HG03108 (cell line): ENCODE results near the gene NMD3.
"Not testable (repeated sequence)": the region's sequence is repeated elsewhere in the genome, so short reads cannot be mapped to it uniquely, and the experiment has no call there.

Experiments used
- ATAC-seq: cut with Tn5 transposase; IDR thresholded peaks from one replicate; pipeline ENCODE4 v1.9.1; 2021; ENCODE audit warnings: moderate library complexity; ENCODE audit not compliant: unreplicated experiment

The NMD3 gene

DNA sequence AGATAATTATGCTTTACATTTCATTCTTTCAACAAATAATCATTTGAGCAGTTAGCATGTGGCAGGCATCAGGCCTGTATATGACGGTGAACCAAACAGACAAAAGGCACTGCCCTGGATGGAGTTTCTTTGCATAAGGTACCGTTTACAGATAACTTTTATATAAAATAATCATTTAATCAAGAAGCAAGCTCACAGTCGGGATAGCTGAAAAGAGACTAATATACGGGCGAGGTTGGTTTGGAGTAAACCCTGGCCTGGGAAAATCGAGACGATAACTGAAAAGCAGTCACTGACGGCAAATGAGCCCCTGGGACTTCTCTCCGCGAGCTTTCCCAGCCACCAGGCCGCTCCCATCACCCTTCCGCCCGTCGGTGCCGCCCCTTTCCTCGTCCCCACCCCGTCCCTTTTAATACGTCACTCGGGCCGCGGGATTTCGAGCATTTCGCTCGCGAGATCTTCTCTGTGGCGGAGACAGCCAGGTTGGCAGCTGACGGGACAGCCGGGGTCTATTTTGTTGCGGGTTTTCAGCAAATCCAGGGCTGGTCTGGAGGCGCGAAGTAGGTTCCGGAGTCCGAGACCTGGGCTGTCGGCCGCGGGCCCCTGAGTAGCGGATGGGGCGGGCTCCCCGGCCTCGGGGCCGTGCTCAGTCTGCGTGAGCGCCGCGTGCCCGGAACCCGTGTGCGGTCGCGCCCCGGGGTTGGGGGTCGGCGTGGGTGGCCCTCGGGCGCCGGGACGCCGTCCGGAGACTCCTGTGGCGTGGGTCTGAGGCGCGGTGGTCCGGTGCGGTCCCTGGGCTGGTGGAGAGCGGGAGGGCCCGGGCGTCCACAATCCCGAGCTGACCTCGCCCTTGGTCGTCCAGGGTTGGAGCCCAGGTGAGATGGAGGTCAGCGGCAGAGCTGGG lies at the start of gene NMD3:
Gene NMD3 (plus strand): TSS at position 462 of the 904 bp plus-strand sequence. CDS start 703 bp downstream, outside the sequence.
- ATAC-seq, result peak; percentile 98

DNA sequence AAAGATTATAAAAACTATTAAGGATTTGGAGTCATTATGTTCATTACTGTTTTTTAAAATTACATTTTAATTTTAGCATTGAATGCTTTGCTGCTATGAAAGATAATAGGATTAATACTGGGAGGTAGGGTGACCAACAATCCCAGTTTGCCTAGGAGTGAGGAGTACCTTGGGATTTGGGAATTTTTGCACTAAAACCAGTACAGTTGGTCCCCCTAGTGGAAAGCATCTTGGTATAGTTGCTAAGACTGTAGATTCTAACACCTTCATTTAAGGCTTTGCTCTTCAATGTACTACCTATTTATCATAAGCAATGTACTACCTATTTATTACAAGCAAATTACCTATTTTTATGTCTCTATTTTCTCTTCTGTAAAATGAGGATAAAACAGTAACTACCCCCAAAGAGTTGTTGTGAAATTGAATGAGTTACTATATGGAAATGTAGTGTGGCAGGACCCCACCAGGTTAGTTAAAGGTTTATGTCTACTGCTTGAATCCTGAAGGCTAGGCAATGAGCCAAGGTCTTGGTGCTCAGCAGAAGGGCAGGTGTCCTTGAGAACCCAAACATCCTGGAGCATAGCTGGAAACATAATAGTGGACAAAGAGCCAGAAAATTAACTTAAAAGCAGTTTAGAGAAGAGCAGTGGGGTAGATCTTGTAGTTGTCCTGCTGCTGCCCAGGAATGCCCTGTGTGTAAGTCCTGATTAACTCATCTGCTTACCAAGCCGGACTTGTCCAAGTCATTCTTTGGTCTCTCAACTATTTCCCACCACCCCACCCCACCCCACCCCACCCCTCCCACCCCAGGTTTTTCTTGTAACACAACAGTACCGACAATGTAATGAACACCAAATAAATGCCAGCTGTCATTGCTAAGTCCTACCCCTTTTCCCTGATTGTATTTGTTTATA lies 49.2 kb upstream of the NMD3 start:
- no peak for ATAC-seq

DNA sequence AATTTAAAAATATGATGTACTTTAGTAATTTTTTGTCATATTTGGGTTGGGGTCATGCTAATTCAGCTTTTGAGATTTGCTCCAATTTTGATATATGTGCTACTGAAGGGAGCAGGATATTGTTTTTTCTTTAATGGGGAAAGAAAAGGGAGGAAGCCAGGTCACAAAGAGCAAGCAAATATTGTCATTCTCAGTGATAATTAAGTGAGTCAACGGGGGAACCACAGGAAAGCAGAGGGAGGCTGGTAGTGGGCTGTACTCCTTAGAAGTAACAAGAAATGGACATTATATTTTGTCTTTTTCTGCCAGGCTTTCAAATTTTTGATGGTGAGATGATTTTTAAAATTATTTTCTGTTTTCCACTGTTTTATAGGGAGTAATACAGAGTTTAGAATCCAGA lies 45.6 kb upstream of the NMD3 start:
- no peak for ATAC-seq

DNA sequence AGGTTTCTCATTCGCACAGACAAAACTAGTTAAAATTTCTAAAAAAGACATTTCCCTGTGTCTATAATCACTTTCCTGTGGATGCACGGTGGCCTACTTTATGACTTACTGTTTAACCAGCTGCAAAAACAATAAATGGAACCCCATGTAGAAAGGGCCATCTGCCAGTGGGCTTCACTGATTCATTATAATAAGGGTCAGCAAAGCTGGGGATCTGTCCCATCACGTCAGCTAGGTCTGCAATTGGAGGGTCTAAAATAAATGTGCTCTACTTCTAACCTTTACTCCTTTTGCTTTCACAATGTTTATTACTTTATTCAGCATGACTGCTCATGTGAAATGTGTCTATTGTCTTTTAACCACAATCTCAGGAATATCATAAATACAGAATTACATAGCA lies 43.1 kb upstream of the NMD3 start:
- ATAC-seq, result no peak

DNA sequence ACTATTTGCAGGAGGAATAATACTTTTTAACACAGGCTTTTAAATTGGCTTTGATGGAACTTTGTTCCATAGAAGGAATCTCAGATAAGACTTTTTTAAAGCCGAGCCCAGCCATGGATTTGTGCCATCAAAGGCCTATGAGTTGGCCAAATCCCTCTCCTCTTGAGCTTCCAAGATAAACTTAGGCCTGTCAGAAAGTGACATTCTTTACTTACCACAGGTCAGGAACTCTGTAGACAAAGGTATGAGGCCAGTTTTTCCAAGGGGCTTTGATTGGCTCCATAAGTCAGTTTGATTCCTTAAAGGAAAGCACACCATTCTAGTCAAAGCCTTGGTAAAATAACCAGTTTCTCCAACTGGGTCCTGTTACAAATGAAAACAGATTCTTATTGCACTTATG lies 39.7 kb upstream of the NMD3 start:
- not testable (repeated sequence) for ATAC-seq

DNA sequence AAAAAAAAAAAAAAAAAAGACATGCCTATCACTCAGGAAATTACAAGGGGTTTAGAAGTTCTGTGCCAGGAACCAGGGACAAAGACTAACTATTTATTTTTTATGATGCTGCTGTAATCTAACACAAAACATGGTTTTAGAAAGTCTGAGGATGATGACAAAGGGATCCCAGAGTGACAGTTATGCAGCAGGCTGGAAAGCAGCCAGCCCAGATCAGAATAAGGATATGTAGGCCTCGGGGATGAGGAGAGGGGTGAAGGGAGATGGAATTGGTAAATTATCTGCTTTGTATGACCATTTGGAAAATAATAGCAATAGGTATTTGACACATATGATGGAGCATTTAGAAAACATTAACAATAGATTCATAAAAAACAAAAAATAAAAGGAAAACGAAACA lies 34.1 kb upstream of the NMD3 start:
- no peak for ATAC-seq

DNA sequence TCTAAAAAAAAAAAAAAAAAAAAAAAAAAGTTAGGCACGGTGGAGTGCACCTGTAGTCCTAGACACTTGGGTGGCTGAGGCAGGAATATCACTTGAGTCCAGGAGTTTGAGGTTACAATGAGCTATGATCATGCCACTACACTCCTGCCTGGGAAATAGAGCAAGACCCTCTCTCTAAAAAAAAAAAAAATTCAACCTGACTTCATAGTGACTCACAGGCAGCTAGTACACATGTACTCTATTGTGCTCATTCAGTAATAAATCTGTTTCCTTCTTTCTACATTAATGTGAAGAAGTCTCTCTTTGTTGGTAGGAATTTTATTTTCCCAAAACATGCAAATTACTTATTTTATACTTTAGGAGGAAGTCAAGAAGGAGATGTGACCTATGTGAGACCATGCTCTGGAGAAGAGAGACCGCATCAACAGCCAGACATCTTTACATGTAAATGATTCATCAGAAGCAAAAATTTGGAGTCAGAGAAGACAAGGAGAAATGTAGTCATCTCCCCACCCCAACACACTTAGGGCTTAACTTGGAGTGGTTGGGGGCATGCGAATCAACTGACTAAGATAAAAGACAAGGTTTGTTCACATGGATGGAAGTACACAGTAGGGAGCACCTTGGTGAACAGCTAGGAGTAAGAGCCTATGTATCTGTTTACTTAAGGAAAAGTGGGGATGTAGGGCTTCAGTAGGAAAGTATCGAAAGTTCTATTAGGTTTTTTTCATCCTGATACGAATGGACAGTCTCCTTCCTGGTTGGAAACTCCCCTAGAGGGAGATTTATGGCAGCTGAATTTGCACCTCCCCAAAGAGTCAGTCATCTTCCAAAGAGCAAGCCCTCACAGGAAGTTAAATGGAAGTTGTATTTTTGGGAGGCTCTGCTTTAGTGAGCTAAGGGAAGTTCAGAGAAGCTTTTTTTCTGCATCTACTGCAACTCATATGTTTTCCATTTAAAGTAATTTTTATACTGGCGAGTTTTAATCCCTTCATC lies 23.0 kb upstream of the NMD3 start:
- ATAC-seq, result no peak

DNA sequence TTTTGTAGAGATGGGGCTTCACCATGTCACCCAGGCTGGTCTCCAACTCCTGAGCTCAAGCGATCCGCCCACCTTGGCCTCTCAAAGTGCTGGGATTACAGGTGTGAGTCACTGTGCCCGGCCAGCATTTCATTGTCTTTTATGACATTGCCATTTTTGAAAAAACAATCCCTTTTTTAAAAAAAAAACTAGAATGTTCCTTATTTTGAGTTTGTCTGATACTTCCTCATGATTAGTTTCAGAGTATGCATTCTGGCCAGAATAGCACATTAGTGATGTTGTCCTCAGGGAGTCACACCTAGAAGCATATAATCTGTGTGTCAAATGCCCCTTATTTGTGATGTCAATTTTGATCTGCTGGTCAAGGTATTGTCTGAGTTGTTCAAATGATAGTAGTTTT lies 21.2 kb upstream of the NMD3 start:
- no peak for ATAC-seq

DNA sequence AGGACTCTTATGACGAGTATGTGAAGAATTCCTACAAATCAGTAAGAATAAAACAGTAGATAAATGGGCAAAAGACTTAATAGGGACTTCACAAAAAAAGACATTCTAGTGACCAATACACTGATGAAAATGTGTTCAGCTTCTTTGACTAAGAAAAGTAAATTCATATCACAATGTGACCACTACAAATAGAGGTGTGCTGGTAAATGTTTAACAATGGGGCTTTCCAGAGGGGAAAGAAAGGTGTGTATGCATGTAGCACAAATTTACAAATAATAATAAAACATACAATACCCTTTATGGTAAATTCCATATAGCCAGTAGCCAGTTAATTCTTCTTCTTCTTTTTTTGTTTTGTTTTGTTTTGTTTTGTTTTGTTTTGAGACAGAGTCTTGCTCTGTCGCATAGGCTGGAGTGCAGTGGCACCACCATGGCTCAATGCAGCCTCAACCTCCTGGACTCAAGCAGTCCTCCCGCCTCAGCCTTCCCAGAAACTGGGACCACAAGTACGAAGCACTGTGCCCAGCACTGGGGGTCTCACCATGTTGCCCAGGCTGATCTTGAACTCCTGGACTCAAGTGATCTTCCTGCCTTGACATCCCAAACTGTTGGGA lies 17.5 kb upstream of the NMD3 start:
- peak; percentile 62 for ATAC-seq

DNA sequence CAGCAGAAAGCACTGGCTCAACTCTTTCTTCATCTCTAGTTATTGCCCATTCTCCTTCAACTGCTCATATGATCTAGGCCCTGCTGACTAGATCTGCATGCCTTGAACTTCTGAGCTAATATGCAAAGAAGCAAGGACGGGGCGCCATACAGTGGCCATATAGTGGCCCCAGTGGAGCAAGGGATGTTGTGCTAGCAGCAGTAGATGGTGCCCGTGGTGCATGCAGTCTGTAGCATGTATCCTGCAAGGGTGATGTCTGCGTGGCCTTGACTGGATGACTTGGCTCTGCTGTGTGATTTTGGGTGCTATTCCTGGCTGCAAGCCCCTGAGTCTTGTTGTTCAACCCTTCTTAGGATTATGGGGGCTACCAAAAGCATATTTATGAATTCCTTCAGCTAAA lies 12.2 kb upstream of the NMD3 start:
- no peak for ATAC-seq

DNA sequence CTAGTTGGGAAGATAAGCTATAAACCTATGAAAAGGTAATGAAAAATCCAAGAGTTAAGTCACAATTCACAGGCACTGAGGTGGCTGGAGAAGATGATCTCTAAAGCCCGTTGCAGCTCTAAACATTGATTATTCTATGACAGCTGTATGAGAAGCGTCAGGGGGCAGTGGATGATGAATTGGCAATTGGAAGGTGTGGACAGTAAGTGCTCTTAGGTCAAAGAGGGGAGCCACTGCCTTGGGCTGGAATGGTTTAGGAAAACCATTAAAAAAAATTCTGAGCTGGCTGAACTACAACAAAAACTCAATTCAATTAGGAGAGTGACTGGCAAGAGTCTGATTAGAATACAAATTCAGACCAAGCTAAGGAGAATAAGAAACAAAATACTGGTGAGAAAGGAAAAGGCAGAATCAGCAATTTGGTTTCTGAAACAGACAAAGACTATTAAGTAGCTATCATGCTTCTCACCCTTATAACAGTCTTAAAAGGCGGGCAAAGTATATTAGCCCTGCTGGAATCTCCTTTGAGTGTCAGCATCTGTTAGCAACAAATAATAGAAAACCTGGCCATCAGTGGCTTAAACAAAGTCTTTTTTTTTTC lies 8.8 kb upstream of the NMD3 start:
- no peak for ATAC-seq

DNA sequence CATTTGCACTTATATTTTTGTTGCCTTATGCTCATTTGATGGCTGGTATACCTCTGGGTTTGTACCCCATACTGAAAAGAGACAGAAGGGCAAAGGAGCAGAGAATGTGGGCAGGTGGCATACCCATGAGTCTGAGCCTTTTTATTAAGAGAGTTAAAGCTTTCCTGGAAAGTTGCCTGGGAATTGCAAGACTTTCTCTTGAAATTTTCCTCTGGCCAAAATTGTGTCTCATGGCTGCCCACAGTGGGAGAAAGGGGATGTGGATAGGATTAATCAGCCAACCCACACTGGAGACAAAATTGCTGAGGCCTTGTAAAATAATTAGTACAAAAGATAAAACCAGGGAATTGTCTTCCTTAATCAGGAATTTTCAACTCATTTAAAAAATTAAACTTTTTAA lies 8.2 kb upstream of the NMD3 start:
- ATAC-seq, result no peak

DNA sequence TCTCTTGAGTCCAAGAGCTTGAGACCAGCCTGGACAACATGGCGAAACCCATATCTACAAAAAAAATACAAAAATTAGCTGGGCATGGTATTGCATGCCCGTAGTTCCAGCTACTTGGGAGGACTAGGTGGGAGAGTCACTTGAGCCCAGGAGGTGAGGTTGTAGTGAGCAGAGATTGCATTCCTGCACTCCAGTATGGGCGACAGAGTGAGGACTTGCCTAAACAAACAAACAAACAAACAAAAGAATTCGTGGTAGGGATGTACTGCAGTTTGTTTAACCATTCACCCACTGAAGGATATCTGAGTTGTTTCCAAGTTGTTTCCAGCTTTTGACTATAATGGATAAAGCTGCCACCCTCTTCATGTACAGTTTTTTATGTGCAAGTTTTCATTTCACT lies 7.5 kb upstream of the NMD3 start:
- no peak for ATAC-seq

DNA sequence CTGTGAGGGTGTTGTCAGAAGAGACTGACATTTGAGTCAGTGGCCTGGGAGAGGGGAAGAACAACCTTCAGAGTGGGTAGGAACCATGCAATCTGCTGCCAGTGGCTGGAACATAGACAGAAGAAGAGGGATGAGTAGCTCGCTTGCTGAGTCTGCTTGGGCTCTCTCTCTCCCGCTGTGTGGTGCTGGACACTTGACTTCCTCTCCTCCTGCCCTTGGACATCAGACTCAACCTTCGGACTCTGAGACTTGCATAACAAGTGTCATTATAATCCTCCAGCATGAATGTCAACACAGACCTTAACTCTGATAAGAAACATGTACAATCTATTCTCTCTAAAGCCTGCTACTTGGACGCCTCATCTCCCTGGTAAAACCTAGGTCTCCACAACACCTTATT lies 5.9 kb upstream of the NMD3 start:
- ATAC-seq, result no peak

DNA sequence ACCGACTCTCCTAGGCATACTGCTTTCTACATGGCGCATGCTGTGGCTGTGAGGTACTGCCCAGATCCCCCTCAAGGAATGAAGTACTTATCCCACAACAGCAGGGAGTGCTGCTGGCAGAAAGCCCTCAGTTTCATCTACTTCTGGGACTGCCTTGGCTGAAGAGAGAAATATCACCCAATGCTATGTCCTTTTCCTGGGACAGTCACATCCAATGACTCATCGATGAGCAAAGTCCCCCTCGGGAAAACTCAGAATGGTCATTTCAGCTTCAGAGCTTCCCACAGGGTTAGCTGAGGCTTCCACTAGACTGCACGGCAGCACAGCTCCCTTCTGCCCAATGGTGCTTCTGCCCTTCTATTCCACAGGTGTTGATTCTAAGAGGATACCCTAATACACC lies 3.6 kb upstream of the NMD3 start:
- ATAC-seq, result no peak

DNA sequence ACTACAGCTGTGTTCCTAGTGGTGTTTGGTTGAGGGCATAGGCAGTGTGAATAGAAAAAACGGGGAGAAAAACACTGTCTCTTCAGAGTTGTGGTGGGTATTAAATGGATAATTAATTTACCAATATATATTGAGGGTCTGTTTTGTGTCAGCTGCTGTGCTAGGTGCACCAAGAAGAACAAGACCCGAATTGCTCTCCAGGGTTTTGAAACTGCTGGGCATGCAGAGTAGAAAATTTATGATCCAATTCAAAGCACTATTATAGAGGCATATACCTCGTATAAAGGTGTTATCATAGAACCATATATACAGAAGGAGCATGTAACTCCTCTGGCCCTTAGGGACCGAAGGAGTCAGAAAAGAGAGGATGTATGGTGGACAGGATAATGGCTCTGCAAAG lies 1.6 kb upstream of the NMD3 start:
- no peak for ATAC-seq

DNA sequence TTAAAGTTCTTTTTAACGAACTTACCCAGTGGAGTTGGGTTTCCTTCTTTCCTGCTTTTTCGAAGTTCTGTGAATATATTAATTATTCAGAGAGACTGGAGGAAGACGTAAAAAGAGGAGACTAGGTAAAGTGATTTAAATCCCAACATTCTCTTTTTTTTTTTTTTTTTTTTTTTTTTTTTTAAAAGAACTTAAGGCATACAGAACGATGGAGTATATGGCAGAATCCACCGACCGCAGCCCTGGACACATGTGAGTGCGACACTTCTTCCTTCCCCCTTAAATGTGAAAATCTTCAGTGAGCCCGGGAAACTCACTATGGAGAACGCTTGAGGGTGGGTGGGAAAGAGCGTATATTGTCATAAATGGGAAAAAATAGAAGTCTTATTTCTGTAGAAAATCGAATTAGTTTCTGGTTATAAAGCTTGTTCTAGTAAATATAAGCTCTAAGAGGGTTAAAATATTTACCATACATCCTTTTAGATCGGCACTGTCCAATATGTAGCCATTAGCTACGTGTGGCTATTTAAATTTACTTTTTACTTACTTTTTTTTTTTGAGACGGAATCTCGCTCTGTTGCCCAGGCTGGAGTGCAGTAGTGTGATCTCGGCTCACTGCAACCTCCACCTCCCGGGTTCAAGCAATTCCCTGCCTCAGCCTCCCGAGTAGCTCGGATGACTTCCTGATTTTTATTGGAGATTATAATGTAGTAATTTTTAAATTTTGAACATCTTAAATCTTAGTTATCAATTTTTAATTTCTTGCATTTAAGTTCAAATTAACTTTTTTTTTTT lies 892 bp downstream of the NMD3 start:
- ATAC-seq, result no peak

DNA sequence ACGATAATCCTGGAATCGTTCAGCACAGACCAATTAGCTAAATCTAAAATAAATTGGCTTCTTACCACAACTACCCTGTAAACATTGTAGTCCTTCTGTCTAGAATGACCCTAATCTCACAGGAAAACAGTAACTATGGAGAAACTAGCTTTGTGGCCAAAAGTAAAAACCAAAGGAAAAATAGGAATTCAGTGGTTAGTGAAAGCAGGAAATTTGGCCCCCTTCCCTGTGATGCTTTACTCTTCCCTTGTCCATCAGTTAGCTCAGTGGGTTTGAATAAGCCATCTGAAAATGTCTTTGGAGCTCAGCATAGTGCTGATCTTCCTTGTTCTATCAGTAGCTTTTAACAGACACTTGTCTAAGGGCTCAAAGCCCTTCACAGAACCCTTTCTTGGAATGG lies 1.6 kb downstream of the NMD3 start:
- no peak for ATAC-seq

DNA sequence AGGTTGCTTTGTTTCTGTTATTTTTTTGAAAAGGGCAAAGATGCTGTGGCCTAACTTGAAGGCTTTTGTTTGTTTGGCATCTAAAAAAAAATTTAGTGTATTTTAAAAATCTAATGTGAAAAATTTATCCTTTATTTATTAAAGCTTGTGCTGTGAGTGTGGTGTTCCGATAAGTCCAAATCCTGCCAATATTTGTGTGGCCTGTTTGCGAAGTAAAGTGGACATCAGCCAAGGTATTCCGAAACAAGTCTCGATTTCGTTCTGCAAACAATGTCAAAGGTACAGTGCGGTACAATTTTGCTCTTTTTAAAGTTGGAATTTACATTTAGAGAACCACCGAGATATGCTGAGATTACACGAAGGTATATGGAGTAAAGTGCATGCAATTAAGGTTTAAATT lies 3.7 kb downstream of the NMD3 start:
- ATAC-seq, result no peak
